AG10803 (cell line): ENCODE results near the gene MMADHC.

Experiments used
- DNase-seq: peaks from one replicate; pipeline ENCODE4 v3.0.0; 2010; ENCODE audit warnings: low read depth
- H3K4me3 ChIP-seq: 2 replicates; pipeline ENCODE4 v1.5.1; 2011; ENCODE audit warnings: mild to moderate bottlenecking, low read length, control low read depth
- TF ChIP-seq, protein P1 (sequence below): conservative IDR thresholded peaks from 2 replicates; pipeline ENCODE4 v1.5.1; 2011; ENCODE audit warnings: mild to moderate bottlenecking, low read length, control low read depth, inconsistent platforms

Gene MMADHC

DNA sequence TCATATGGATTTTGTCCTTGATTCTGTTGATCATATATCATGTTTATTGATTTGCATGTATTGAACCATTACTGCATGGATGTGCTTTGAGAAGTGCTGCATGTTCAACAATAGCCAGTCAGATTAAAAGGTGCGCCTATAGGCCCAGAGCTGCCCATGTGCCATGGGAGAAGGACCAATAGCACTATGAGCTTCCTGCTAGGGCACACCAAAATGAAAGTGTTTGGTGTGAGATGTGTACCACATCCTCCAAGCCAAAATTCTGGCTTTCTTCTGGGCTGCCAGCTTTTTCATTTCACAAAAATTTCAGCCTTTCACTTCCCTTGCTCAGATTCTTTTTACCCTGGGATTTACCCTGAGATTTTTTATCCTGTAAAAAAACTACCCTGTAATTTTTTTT is 34.8 kb upstream of the MMADHC start:
- DNase-seq = no peak
- TF ChIP-seq, protein P1, sequence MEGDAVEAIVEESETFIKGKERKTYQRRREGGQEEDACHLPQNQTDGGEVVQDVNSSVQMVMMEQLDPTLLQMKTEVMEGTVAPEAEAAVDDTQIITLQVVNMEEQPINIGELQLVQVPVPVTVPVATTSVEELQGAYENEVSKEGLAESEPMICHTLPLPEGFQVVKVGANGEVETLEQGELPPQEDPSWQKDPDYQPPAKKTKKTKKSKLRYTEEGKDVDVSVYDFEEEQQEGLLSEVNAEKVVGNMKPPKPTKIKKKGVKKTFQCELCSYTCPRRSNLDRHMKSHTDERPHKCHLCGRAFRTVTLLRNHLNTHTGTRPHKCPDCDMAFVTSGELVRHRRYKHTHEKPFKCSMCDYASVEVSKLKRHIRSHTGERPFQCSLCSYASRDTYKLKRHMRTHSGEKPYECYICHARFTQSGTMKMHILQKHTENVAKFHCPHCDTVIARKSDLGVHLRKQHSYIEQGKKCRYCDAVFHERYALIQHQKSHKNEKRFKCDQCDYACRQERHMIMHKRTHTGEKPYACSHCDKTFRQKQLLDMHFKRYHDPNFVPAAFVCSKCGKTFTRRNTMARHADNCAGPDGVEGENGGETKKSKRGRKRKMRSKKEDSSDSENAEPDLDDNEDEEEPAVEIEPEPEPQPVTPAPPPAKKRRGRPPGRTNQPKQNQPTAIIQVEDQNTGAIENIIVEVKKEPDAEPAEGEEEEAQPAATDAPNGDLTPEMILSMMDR = no peak
- H3K4me3 ChIP-seq = no peak overlapping the region

DNA sequence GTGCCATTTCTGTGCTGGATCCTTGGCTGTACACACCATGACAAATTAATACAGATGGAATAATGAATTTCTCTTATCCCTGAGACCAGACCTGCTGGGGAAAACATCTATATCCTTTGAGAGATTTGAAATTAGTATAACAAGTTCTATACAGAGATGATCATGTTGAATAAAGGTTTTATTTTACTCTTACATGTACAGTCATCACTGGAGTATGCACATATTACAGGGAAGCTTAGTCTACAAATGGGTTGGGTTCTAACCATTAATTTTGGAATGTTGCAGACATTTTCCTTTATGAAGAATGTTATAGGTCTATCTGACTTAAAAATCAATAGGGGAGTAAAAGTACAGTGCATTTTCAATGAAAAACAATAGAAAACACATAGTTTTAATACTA is 29.9 kb upstream of the MMADHC start:
- TF ChIP-seq, protein P1 = no peak
- H3K4me3 ChIP-seq = no peak overlapping the region
- peak; percentile 47 for DNase-seq

DNA sequence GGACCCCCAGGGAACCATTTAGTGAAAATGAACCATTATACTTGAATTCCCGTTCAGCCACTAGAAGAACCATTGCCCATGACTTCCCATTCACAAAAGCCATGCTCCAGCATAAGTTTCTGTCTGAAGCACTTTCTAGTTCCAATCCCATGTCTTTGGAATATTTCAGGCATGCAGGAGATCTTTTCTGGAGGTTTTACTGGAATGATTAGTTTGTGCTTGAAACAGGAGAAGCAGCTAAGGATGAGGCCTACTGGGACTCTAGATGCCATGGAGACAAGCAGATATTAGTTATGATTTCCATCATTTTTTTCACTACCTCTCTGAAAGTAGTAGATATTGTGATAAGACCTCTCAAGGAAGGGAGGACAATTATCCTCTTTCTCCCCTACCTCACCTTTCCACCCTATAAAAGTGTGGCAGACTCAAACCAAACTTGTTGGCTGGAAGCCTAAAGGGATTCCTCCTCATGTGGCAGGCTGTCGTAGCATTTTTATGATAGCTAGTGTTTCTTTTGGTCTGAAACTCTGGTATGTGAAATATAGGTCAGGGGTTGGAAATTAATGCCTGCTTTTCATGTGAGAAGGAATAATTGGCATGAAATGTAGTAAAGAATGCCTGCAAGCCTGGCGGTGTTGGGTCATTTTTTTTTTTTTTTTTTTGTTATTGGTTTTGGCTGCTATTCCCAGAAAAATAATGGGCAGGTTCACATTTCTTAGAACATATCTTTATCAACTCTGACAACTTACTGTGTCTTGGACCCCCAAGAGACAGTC is 29.3 kb upstream of the MMADHC start:
- TF ChIP-seq, protein P1 = no peak
- peak; percentile 29 for DNase-seq
- H3K4me3 ChIP-seq = no peak overlapping the region

DNA sequence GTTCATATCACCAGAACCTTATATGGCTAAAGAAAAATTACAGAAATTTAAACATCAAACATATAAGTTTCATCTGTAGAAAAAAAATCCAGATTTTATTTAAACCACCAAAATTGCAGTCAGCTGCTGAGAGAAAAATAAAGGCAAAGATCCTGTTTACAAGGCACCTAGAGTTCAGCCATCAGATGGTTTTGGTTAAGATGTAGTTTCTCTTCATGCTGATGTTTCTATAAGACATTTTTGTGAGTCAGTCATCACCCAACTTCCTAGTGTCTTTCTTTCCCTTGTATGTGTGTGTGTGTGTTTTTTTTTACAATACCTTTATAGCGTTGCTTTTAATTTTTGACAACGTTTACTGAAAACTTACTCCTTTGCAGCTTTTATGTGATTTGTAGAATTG is 26.1 kb upstream of the MMADHC start:
- H3K4me3 ChIP-seq = no peak overlapping the region
- DNase-seq = peak; percentile 79
- TF ChIP-seq, protein P1 = no peak

DNA sequence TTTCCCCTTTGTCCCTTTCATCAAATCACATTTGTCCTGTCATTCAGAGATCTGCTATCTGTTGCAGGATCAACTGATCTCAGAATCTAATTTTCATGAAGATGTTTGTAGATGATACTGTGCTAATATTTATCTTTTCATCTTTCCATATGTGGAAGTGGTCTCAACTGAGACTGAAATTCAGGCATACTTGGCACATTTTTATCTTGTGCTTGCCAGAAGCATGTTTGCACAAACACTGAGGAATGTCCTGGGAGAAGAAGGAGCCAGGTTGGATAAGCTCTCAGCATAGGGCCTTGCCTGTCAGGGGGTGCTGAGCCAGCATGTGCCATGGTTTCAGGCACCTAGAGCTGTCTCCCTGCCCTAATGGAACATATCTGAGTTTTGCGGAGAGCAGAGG is 24.5 kb upstream of the MMADHC start:
- no peak overlapping the region for H3K4me3 ChIP-seq
- TF ChIP-seq, protein P1 = no peak
- peak; percentile 78 for DNase-seq

DNA sequence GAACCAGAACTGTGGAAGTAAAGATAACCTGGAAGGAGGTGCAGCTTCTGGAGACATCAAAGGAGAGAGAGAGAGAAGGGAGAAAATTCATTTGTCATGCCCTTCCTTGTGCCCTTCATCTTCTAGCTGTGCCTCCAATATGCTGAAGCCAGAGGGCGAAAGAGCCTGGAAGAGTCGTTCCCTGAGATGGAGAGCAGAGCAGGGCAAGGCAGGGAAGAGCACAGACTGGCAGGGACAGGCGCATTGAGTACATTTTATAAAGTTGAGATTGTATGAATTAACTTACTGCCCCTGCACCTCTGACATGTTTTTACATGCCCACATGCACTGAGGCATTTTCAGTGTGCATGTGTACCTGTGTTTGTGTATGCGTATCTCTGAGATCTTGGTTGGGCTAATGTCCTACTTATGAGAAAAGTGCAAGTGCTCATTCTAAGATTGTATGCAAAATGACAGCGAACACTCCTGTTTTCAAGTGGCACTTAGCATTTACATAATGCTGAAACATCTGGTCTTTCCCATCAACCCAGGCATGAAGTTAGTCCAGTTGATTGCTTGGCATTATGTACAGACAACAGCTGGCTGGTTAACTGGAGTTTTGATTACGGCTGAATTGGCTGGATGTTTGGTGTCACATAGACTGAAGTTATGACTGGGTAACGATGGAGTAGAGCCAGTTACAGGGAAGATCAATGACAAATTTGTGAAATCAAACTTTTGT is 23.7 kb upstream of the MMADHC start:
- TF ChIP-seq, protein P1 = peak; percentile 36
- DNase-seq = peak; percentile 20
- no peak overlapping the region for H3K4me3 ChIP-seq
